Globus pallidus (tissue), 1 donor: Measurements from ENCODE around the gene ZFYVE21.

ENCODE experiments used
- DNase-seq: peaks from one replicate; pipeline ENCODE4 v3.0.0-alpha.2; 2015; ENCODE audit warnings: low spot score

The ZFYVE21 gene

GRCh38 chr14:103737432-103738045 lies 21.9 kb downstream of the ZFYVE21 start:
- no peak for DNase-seq

- DNase-seq: no peak
These were observed 22.6 kb downstream of the ZFYVE21 start for GRCh38 chr14:103738166-103738565.

- no peak for DNase-seq
These were observed 23.3 kb downstream of the ZFYVE21 start for GRCh38 chr14:103738701-103739451.

- no peak for DNase-seq
These were observed 23.8 kb downstream of the ZFYVE21 start for GRCh38 chr14:103739466-103739792.

- DNase-seq: no peak
These were observed 24.3 kb downstream of the ZFYVE21 start for GRCh38 chr14:103739793-103740501.

GRCh38 chr14:103740991-103741689 lies 25.5 kb downstream of the ZFYVE21 start:
- DNase-seq: no peak

- no peak for DNase-seq
These were observed 26.3 kb downstream of the ZFYVE21 start for GRCh38 chr14:103741876-103742275.

- DNase-seq: no peak
These were observed 27.1 kb downstream of the ZFYVE21 start for GRCh38 chr14:103742499-103743255.

- no peak for DNase-seq
These were observed 28.1 kb downstream of the ZFYVE21 start for GRCh38 chr14:103743691-103744090.

GRCh38 chr14:103744621-103745395 lies 29.2 kb downstream of the ZFYVE21 start:
- no peak for DNase-seq

GRCh38 chr14:103745424-103745823 lies 29.8 kb downstream of the ZFYVE21 start:
- DNase-seq: no peak

GRCh38 chr14:103746701-103747100 lies 31.1 kb downstream of the ZFYVE21 start:
- no peak for DNase-seq

- DNase-seq: no peak
These were observed 32.9 kb downstream of the ZFYVE21 start for GRCh38 chr14:103748534-103748857.

- DNase-seq: no peak
These were observed 33.8 kb downstream of the ZFYVE21 start for GRCh38 chr14:103749452-103749851.

GRCh38 chr14:103749860-103750259 lies 34.2 kb downstream of the ZFYVE21 start:
- no peak for DNase-seq

- DNase-seq: no peak
These were observed 38.2 kb downstream of the ZFYVE21 start for GRCh38 chr14:103753774-103754173.

- no peak for DNase-seq
These were observed 39.5 kb downstream of the ZFYVE21 start for GRCh38 chr14:103755060-103755459.

GRCh38 chr14:103758059-103758776 lies 42.6 kb downstream of the ZFYVE21 start:
- DNase-seq: no peak

GRCh38 chr14:103762036-103762435 lies 46.4 kb downstream of the ZFYVE21 start:
- DNase-seq: no peak

GRCh38 chr14:103762541-103762940 lies 46.9 kb downstream of the ZFYVE21 start:
- DNase-seq: no peak
